SK-N-SH (cell line): ENCODE results near the gene FAM83D. TPM values are rescaled to one million over a fixed set of nuclear protein-coding genes. Genes with fewer than 3 reads are reported as not detected.

ENCODE experiments used
- CTCF ChIA-PET: fragments of 300-600, 350-600 bp; formaldehyde crosslinking; extraction: SDS; loops from one replicate; lab custom pipeline; 2021; lab: Yijun Ruan, JAX
- POLR2A ChIA-PET: fragments of 350-600 bp; sonication (Branson Sonifier 250); formaldehyde crosslinking; extraction: SDS; loops from one replicate; lab custom pipeline; 2020; ENCODE audit warnings: antibody characterized with exemption, inconsistent platforms; lab: Yijun Ruan, JAX
- DNase-seq: peaks from one replicate; pipeline ENCODE4 v3.0.0; 2012
- H2AFZ ChIP-seq: fragments of 200-600 bp; sonication (generic); 2 replicates; pipeline ENCODE4 v1.8.1; 2016; ENCODE audit warnings: antibody characterized with exemption, mild to moderate bottlenecking, low read depth
- H3F3A ChIP-seq: fragments of 200-600 bp; sonication (generic); replicated peaks from 2 replicates; pipeline ENCODE3; 2016; ENCODE audit warnings: antibody characterized with exemption, mild to moderate bottlenecking; ENCODE audit not compliant: insufficient read depth
- H3K27ac ChIP-seq, 2 experiments: fragments of 200-500 bp in 1 of 2; fragments of 200-600 bp in 1 of 2; sonication (Bioruptor generic) in 1 of 2; sonication (generic), shearing (Covaris generic) in 1 of 2; 2 replicates each; pipeline versions ENCODE4 v1.5.1 to v1.6.1; 2014 to 2016; ENCODE audit warnings: low read depth in 2 of 2, inconsistent platforms in 1 of 2, low read length in 1 of 2, mild to moderate bottlenecking in 1 of 2, mixed read lengths in 1 of 2
- H3K27me3 ChIP-seq: fragments of 200-600 bp; sonication (generic), shearing (Covaris generic); 2 replicates; pipeline ENCODE4 v1.6.1; 2016; ENCODE audit warnings: mixed run types; ENCODE audit not compliant: insufficient read depth
- H3K36me3 ChIP-seq, 2 experiments: fragments of 200-500 bp in 1 of 2; fragments of 200-600 bp in 1 of 2; sonication (Bioruptor generic) in 1 of 2; sonication (generic) in 1 of 2; replicated peaks in 1 of 2; 2 replicates each; pipeline versions ENCODE3 to v1.5.1; 2014 to 2016; ENCODE audit warnings: low read length in 1 of 2, mild to moderate bottlenecking in 1 of 2; ENCODE audit not compliant: insufficient read depth in 2 of 2, control insufficient read depth in 1 of 2
- H3K4me1 ChIP-seq, 2 experiments: fragments of 200-500 bp in 1 of 2; fragments of 200-600 bp in 1 of 2; sonication (Bioruptor generic) in 1 of 2; sonication (generic), shearing (Covaris generic) in 1 of 2; 2 replicates each; pipeline versions ENCODE4 v1.5.1 to v1.6.1; 2014 to 2016; ENCODE audit warnings: low read depth in 1 of 2, low read length in 1 of 2, mixed run types in 1 of 2; ENCODE audit not compliant: insufficient read depth in 2 of 2, control insufficient read depth in 1 of 2
- H3K4me2 ChIP-seq: fragments of 200-600 bp; sonication (generic), shearing (Covaris generic); 2 replicates; pipeline ENCODE4 v1.6.1; 2017; ENCODE audit warnings: mixed run types
- H3K4me3 ChIP-seq, 2 experiments: fragments of 200-500 bp in 1 of 2; fragments of 200-600 bp in 1 of 2; sonication (Bioruptor generic) in 1 of 2; sonication (generic), shearing (Covaris generic) in 1 of 2; 2 replicates each; pipeline versions ENCODE4 v1.5.1 to v1.8.1; 2014 to 2016; ENCODE audit warnings: low read depth in 2 of 2, inconsistent platforms in 1 of 2, low read length in 1 of 2, mild to moderate bottlenecking in 1 of 2, mixed read lengths in 1 of 2, moderate library complexity in 1 of 2
- H3K79me2 ChIP-seq: fragments of 200-600 bp; sonication (generic); 2 replicates; pipeline ENCODE4 v1.8.1; 2017; ENCODE audit warnings: mild to moderate bottlenecking; ENCODE audit not compliant: insufficient read depth
- H3K9ac ChIP-seq: fragments of 200-600 bp; sonication (generic); 2 replicates; pipeline ENCODE4 v1.6.1; 2017; ENCODE audit warnings: mixed run types
- H3K9me2 ChIP-seq: fragments of 200-600 bp; sonication (generic); 2 replicates; pipeline ENCODE4 v1.6.1; 2017; ENCODE audit warnings: mixed run types
- H3K9me3 ChIP-seq: fragments of 200-600 bp; sonication (generic); 2 replicates; pipeline ENCODE4 v1.6.1; 2017; ENCODE audit warnings: mixed run types, mild to moderate bottlenecking, moderate library complexity
- H4K20me1 ChIP-seq: fragments of 200-600 bp; sonication (generic); 2 replicates; pipeline ENCODE4 v1.6.1; 2017; ENCODE audit warnings: mild to moderate bottlenecking, mixed run types; ENCODE audit not compliant: insufficient read depth
- ELF1 ChIP-seq: IDR thresholded peaks from 2 replicates; pipeline ENCODE4 v1.4.0; 2012
- EZH2phosphoT487 ChIP-seq: fragments of 200-600 bp; sonication (generic); IDR thresholded peaks from 2 replicates; pipeline ENCODE4 v1.6.1; 2017; ENCODE audit warnings: low read depth, mixed run types, mild to moderate bottlenecking, antibody characterized with exemption, moderate library complexity, borderline replicate concordance
- FOSL2 ChIP-seq: IDR thresholded peaks from 2 replicates; pipeline ENCODE4 v1.4.0; 2012; ENCODE audit warnings: low read depth, mild to moderate bottlenecking, moderate library complexity, borderline replicate concordance
- FOXJ3 ChIP-seq: sonication (generic); formaldehyde crosslinking; IDR thresholded peaks from 2 replicates; pipeline ENCODE4 v1.5.1; 2020; ENCODE audit warnings: mild to moderate bottlenecking, missing genetic modification reagents
- FOXM1 ChIP-seq: IDR thresholded peaks from 2 replicates; pipeline ENCODE4 v1.4.0; 2012; ENCODE audit warnings: low read depth, mild to moderate bottlenecking
- GATA2 ChIP-seq: sonication (generic); formaldehyde crosslinking; IDR thresholded peaks from 2 replicates; pipeline ENCODE4 v1.5.0; 2020; ENCODE audit warnings: mild to moderate bottlenecking, missing genetic modification reagents
- IRF3 ChIP-seq: fragments of 150-350 bp; IDR thresholded peaks from 2 replicates; pipeline ENCODE4 v1.6.1; 2016; ENCODE audit warnings: mild to moderate bottlenecking, low read depth, low read length
- JUND ChIP-seq: IDR thresholded peaks from 2 replicates; pipeline ENCODE4 v1.4.0; 2012
- MXI1 ChIP-seq: IDR thresholded peaks from 2 replicates; pipeline ENCODE4 v1.6.1; 2012; ENCODE audit warnings: mild to moderate bottlenecking, low read depth, low read length, improper control_type of control experiment
- NFIC ChIP-seq: IDR thresholded peaks from 2 replicates; pipeline ENCODE4 v1.4.0; 2012; ENCODE audit warnings: borderline replicate concordance
- NRF1 ChIP-seq: IDR thresholded peaks from 2 replicates; pipeline ENCODE4 v1.6.1; 2012; ENCODE audit warnings: low read depth, mild to moderate bottlenecking, low read length
- POLR2AphosphoS5 ChIP-seq: IDR thresholded peaks from 2 replicates; pipeline ENCODE4 v1.6.1; 2012; ENCODE audit warnings: low read depth, low read length
- RAD21 ChIP-seq: IDR thresholded peaks from 2 replicates; pipeline ENCODE4 v1.6.1; 2012; ENCODE audit warnings: mild to moderate bottlenecking, low read length
- RFX5 ChIP-seq: IDR thresholded peaks from 2 replicates; pipeline ENCODE4 v1.6.1; 2012; ENCODE audit warnings: mild to moderate bottlenecking, improper control_type of control experiment, low read length
- SMC3 ChIP-seq: IDR thresholded peaks from 2 replicates; pipeline ENCODE4 v1.6.1; 2012; ENCODE audit warnings: low read depth, low read length, improper control_type of control experiment
- TAF1 ChIP-seq: IDR thresholded peaks from 2 replicates; pipeline ENCODE4 v1.6.1; 2012; ENCODE audit warnings: low read depth, mild to moderate bottlenecking, low read length, moderate library complexity, borderline replicate concordance
- TCF12 ChIP-seq: IDR thresholded peaks from 2 replicates; pipeline ENCODE4 v1.4.0; 2012
- TEAD4 ChIP-seq: IDR thresholded peaks from 2 replicates; pipeline ENCODE4 v1.4.0; 2012; ENCODE audit warnings: mild to moderate bottlenecking, borderline replicate concordance; ENCODE audit not compliant: insufficient read depth
- YY1 ChIP-seq: IDR thresholded peaks from 2 replicates; pipeline ENCODE4 v1.4.0; 2012; ENCODE audit warnings: low read depth, mild to moderate bottlenecking
- WGBS: methylation state at CpG from one replicate; pipeline ENCODE4 v1.1.6; 2017; ENCODE audit warnings: low lambda C conversion rate; 5-methylcytosine and 5-hydroxymethylcytosine counted together
- polyA plus RNA-seq, 3 experiments: library from polyadenylated mRNA; depleted of rRNA; stranded (reverse); fragments of >200 nt; gene quantifications; 2 replicates each; pipeline ENCODE4 v1.2.3, GENCODE V29; 2012
- TF ChIP-seq, protein P1 (sequence below): fragments of 200-600 bp; sonication (generic); IDR thresholded peaks from 2 replicates; pipeline ENCODE4 v1.6.1; 2017; ENCODE audit warnings: antibody characterized with exemption, mild to moderate bottlenecking, moderate library complexity
- TF ChIP-seq, protein P2 (sequence below): IDR thresholded peaks from 2 replicates; pipeline ENCODE4 v1.4.0; 2012; ENCODE audit warnings: low read depth, borderline replicate concordance

Gene FAM83D
- polyA plus RNA-seq, 1 of the 3 experiments (the other 2 are of a cell fraction) = 21.5 TPM

GRCh38 chr20:38939686-38940085 lies 13.5 kb downstream of the FAM83D start:
- TF ChIP-seq YY1 (no peak), FOXM1 (no peak), TCF12 (no peak), POLR2AphosphoS5 (no peak), RAD21 (no peak), TAF1 (no peak), SMC3 (no peak), TEAD4 (no peak), JUND (no peak), FOXJ3 (CRISPR knock-in tag) (no peak), FOSL2 (no peak), NFIC (no peak), NRF1 (no peak)
- TF ChIP-seq, all 33 proteins: peak for 0
- 83% methylated on average over 2 of the region's 2 CpGs for WGBS
- H3K27ac ChIP-seq = no peak overlapping the region
- peaks cover 99% of the 10 kb centered on the region for H3K79me2 ChIP-seq
- no peak overlapping the region for H2AFZ ChIP-seq
- no peak overlapping the region for H3K9ac ChIP-seq
- no peak overlapping the region for H3K4me3 ChIP-seq
- peaks cover 14 to 15% of the 10 kb centered on the region in 2 experiments for H3K36me3 ChIP-seq
- CTCF ChIA-PET = interaction anchor here (1.0 kb wide), 1 partner anchor 13 kb away, joined by 3 read pairs; the partner anchor contains the start of gene FAM83D
- POLR2A ChIA-PET = no interaction called here
- H3F3A ChIP-seq = no peaks in the 10 kb centered on the region
- no peak overlapping the region for H3K4me2 ChIP-seq
- peaks cover 31% of the 10 kb centered on the region; the same call in 1 of the 2 replicates for H4K20me1 ChIP-seq
- no peaks in the 10 kb centered on the region for H3K27me3 ChIP-seq
- no peaks in the 10 kb centered on the region for H3K9me2 ChIP-seq
- no peaks in the 10 kb centered on the region; a peak in 1 of 4 replicates for H3K4me1 ChIP-seq
- no peak for DNase-seq
- no peaks in the 10 kb centered on the region for H3K9me3 ChIP-seq

DNA sequence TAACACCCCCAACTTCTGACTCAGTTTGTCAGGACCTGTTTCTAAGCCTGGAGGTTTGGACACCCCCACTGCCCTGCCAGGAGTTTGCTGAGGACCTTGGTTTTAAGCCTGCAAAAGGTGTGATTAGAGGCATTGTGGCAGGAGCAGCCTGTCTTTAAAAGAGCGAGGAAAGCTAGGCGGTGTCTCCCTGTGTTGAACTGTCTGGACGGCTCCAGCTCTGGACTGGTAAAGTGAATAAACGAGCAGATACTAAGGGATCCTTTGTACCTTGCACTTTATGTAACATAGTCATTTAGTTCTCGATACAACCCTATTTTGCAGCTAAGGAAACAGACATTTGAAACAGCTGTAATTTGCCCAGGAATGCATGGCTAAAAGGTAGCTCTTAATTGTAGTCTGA lies 14.4 kb downstream of the FAM83D start:
- H3K27me3 ChIP-seq = no peaks in the 10 kb centered on the region
- WGBS = 92% methylated on average over 5 of the region's 5 CpGs
- no peak overlapping the region for H3K27ac ChIP-seq
- no peaks in the 10 kb centered on the region; a peak in 1 of 4 replicates for H3K4me1 ChIP-seq
- H3K4me3 ChIP-seq = no peak overlapping the region
- H3K9me2 ChIP-seq = no peaks in the 10 kb centered on the region
- POLR2A ChIA-PET = interaction anchor here (0.9 kb wide), 1 partner anchor 8 kb away, joined by 3 read pairs; no protein-coding TSS in a partner anchor
- no peaks in the 10 kb centered on the region for H3K9me3 ChIP-seq
- no peak for DNase-seq
- H3K79me2 ChIP-seq = peaks cover 94% of the 10 kb centered on the region
- no peak overlapping the region for H3K4me2 ChIP-seq
- H3F3A ChIP-seq = no peaks in the 10 kb centered on the region
- H2AFZ ChIP-seq = no peak overlapping the region
- CTCF ChIA-PET = interaction anchor here (1.0 to 2.0 kb wide), 4 partner anchors 13 to 109 kb away, joined by 3 to 8 read pairs (median 6); partner anchors contain the start of gene FAM83D
- H4K20me1 ChIP-seq = peaks cover 30% of the 10 kb centered on the region; the same call in 1 of the 2 replicates
- H3K9ac ChIP-seq = no peak overlapping the region
- H3K36me3 ChIP-seq = peaks cover 14 to 17% of the 10 kb centered on the region in 2 experiments
- TF ChIP-seq YY1 = no peak
- TF ChIP-seq MXI1 = no peak
- TF ChIP-seq POLR2AphosphoS5 = no peak
- TF ChIP-seq EZH2phosphoT487 = no peak
- TF ChIP-seq JUND = no peak
- no peak for TF ChIP-seq GATA2 (CRISPR knock-in tag)
- TF ChIP-seq, protein P1, sequence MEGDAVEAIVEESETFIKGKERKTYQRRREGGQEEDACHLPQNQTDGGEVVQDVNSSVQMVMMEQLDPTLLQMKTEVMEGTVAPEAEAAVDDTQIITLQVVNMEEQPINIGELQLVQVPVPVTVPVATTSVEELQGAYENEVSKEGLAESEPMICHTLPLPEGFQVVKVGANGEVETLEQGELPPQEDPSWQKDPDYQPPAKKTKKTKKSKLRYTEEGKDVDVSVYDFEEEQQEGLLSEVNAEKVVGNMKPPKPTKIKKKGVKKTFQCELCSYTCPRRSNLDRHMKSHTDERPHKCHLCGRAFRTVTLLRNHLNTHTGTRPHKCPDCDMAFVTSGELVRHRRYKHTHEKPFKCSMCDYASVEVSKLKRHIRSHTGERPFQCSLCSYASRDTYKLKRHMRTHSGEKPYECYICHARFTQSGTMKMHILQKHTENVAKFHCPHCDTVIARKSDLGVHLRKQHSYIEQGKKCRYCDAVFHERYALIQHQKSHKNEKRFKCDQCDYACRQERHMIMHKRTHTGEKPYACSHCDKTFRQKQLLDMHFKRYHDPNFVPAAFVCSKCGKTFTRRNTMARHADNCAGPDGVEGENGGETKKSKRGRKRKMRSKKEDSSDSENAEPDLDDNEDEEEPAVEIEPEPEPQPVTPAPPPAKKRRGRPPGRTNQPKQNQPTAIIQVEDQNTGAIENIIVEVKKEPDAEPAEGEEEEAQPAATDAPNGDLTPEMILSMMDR = no peak
- no peak for TF ChIP-seq IRF3
- TF ChIP-seq NRF1 = no peak
- TF ChIP-seq, protein P2, sequence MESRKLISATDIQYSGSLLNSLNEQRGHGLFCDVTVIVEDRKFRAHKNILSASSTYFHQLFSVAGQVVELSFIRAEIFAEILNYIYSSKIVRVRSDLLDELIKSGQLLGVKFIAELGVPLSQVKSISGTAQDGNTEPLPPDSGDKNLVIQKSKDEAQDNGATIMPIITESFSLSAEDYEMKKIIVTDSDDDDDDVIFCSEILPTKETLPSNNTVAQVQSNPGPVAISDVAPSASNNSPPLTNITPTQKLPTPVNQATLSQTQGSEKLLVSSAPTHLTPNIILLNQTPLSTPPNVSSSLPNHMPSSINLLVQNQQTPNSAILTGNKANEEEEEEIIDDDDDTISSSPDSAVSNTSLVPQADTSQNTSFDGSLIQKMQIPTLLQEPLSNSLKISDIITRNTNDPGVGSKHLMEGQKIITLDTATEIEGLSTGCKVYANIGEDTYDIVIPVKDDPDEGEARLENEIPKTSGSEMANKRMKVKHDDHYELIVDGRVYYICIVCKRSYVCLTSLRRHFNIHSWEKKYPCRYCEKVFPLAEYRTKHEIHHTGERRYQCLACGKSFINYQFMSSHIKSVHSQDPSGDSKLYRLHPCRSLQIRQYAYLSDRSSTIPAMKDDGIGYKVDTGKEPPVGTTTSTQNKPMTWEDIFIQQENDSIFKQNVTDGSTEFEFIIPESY = no peak
- TF ChIP-seq RFX5 = no peak
- no peak for TF ChIP-seq ELF1
